GM18868 (cell line): Measurements from ENCODE around the gene CD7.
"Not testable (repeated sequence)": the region's sequence is repeated elsewhere in the genome, so short reads cannot be mapped to it uniquely, and the experiment has no call there.

ENCODE experiments used
- ATAC-seq: cut with Tn5 transposase; IDR thresholded peaks from one replicate; pipeline ENCODE4 v1.9.1; 2021; ENCODE audit warnings: mild to moderate bottlenecking, moderate library complexity; ENCODE audit not compliant: unreplicated experiment

The CD7 gene

GRCh38 chr17:82347994-82348393 is 30.6 kb upstream of the CD7 start:
- ATAC-seq: not testable (repeated sequence)

GRCh38 chr17:82346342-82347300 is 29.2 kb upstream of the CD7 start:
- no peak for ATAC-seq

GRCh38 chr17:82345151-82345976 is 28.0 kb upstream of the CD7 start:
- ATAC-seq: no peak

GRCh38 chr17:82344175-82344907 is 26.9 kb upstream of the CD7 start:
- no peak for ATAC-seq

- no peak for ATAC-seq
These were observed 26.2 kb upstream of the CD7 start for GRCh38 chr17:82343560-82343959.

GRCh38 chr17:82342361-82343079 is 25.1 kb upstream of the CD7 start:
- no peak for ATAC-seq

- no peak for ATAC-seq
These were observed 22.5 kb upstream of the CD7 start for GRCh38 chr17:82339634-82340580.

GRCh38 chr17:82338858-82339633 is 21.6 kb upstream of the CD7 start:
- ATAC-seq: no peak

- no peak for ATAC-seq
These were observed 17.4 kb upstream of the CD7 start for GRCh38 chr17:82334622-82335394.

GRCh38 chr17:82334204-82334621 is 16.8 kb upstream of the CD7 start:
- no peak for ATAC-seq

- no peak for ATAC-seq
These were observed 16.1 kb upstream of the CD7 start, which contains the start of gene SECTM1 for GRCh38 chr17:82333279-82334171. TSS of gene SECTM1 (minus strand) at chr17:82333766. CDS start at chr17:82327240, 6,526 bp downstream.

- no peak for ATAC-seq
These were observed 15.4 kb upstream of the CD7 start for GRCh38 chr17:82332669-82333278.

GRCh38 chr17:82331345-82331939 is 14.0 kb upstream of the CD7 start:
- ATAC-seq: no peak

GRCh38 chr17:82330322-82331239 is 13.2 kb upstream of the CD7 start:
- ATAC-seq: no peak
